ENCODE measurements around the gene ACTMAP.

ACTMAP gene

GRCh38 chr19:40717325-40717879 is 32.9 kb downstream of the ACTMAP start:
- in situ Hi-C loops (cut with HindIII; ENCODE audit: low pct_unique_long_range_greater_than_20kb, low sequenced_read_pairs): no loop called here
- no peak for TF ChIP-seq JUND (IDR thresholded peaks at IDR 0.05; ENCODE audit: low read depth)
- peak in 1 of 2 experiments; percentile 30 for DNase-seq (ENCODE audit: low read depth in 1 of 2, low spot score in 1 of 2)

- in situ Hi-C loops (cut with HindIII; ENCODE audit: low pct_unique_long_range_greater_than_20kb, low sequenced_read_pairs): no loop called here
- DNase-seq (ENCODE audit: low read depth in 1 of 2, low spot score in 1 of 2): peak; percentile 79 to 97
- no peak for TF ChIP-seq JUND (IDR thresholded peaks at IDR 0.05; ENCODE audit: low read depth)
Observed at GRCh38 chr19:40716482-40717324, 33.6 kb downstream of the ACTMAP start, which contains the start of the genes COQ8B and ITPKC. Gene COQ8B, minus strand, starts transcription at chr19:40716886. Its CDS starts 2,254 bp downstream, at chr19:40714632. Gene ITPKC, plus strand, starts transcription at chr19:40717112. Its CDS starts 24 bp downstream, at chr19:40717136.

GRCh38 chr19:40716031-40716481 is 34.2 kb downstream of the ACTMAP start:
- TF ChIP-seq JUND (IDR thresholded peaks at IDR 0.05; ENCODE audit: low read depth): no peak
- in situ Hi-C loops (cut with HindIII; ENCODE audit: low pct_unique_long_range_greater_than_20kb, low sequenced_read_pairs): no loop called here
- peak in 1 of 2 experiments; percentile 64 for DNase-seq (ENCODE audit: low read depth in 1 of 2, low spot score in 1 of 2)

- no peak for TF ChIP-seq JUND (IDR thresholded peaks at IDR 0.05; ENCODE audit: low read depth)
- peak; percentile 77 to 88 for DNase-seq (ENCODE audit: low read depth in 1 of 2, low spot score in 1 of 2)
- in situ Hi-C loops (cut with HindIII; ENCODE audit: low pct_unique_long_range_greater_than_20kb, low sequenced_read_pairs): no loop called here
Observed at GRCh38 chr19:40714441-40715299, 35.6 kb downstream of the ACTMAP start.

GRCh38 chr19:40713939-40714338 is 36.3 kb downstream of the ACTMAP start:
- in situ Hi-C loops (cut with HindIII; ENCODE audit: low pct_unique_long_range_greater_than_20kb, low sequenced_read_pairs): no loop called here
- no peak for DNase-seq (ENCODE audit: low read depth in 1 of 2, low spot score in 1 of 2)
- TF ChIP-seq JUND (IDR thresholded peaks at IDR 0.05; ENCODE audit: low read depth): no peak

- DNase-seq (ENCODE audit: low read depth in 1 of 2, low spot score in 1 of 2): no peak
- in situ Hi-C loops (cut with HindIII; ENCODE audit: low pct_unique_long_range_greater_than_20kb, low sequenced_read_pairs): no loop called here
- TF ChIP-seq JUND (IDR thresholded peaks at IDR 0.05; ENCODE audit: low read depth): no peak
Observed at GRCh38 chr19:40709817-40710216, 40.5 kb downstream of the ACTMAP start.

- in situ Hi-C loops (cut with HindIII; ENCODE audit: low pct_unique_long_range_greater_than_20kb, low sequenced_read_pairs): no loop called here
- no peak for DNase-seq (ENCODE audit: low read depth in 1 of 2, low spot score in 1 of 2)
- no peak for TF ChIP-seq JUND (IDR thresholded peaks at IDR 0.05; ENCODE audit: low read depth)
Observed at GRCh38 chr19:40707615-40708014, 42.7 kb downstream of the ACTMAP start.

- no peak for TF ChIP-seq JUND (IDR thresholded peaks at IDR 0.05; ENCODE audit: low read depth)
- DNase-seq (ENCODE audit: low read depth in 1 of 2, low spot score in 1 of 2): no peak
- in situ Hi-C loops (cut with HindIII; ENCODE audit: low pct_unique_long_range_greater_than_20kb, low sequenced_read_pairs): no loop called here
Observed at GRCh38 chr19:40705950-40706619, 44.2 kb downstream of the ACTMAP start.

GRCh38 chr19:40705362-40705651 is 45.0 kb downstream of the ACTMAP start:
- no peak for DNase-seq (ENCODE audit: low read depth in 1 of 2, low spot score in 1 of 2)
- TF ChIP-seq JUND (IDR thresholded peaks at IDR 0.05; ENCODE audit: low read depth): no peak
- in situ Hi-C loops (cut with HindIII; ENCODE audit: low pct_unique_long_range_greater_than_20kb, low sequenced_read_pairs): no loop called here

- TF ChIP-seq JUND (IDR thresholded peaks at IDR 0.05; ENCODE audit: low read depth): no peak
- no peak for DNase-seq (ENCODE audit: low read depth in 1 of 2, low spot score in 1 of 2)
- in situ Hi-C loops (cut with HindIII; ENCODE audit: low pct_unique_long_range_greater_than_20kb, low sequenced_read_pairs): no loop called here
Observed at GRCh38 chr19:40704491-40705361, 45.6 kb downstream of the ACTMAP start.

- no peak for DNase-seq (ENCODE audit: low read depth in 1 of 2, low spot score in 1 of 2)
- in situ Hi-C loops (cut with HindIII; ENCODE audit: low pct_unique_long_range_greater_than_20kb, low sequenced_read_pairs): no loop called here
- no peak for TF ChIP-seq JUND (IDR thresholded peaks at IDR 0.05; ENCODE audit: low read depth)
Observed at GRCh38 chr19:40703029-40703755, 47.1 kb downstream of the ACTMAP start.
